Posterior vena cava (tissue), 2 donors: Measurements from ENCODE around the gene FAM193B. TPM values are rescaled to one million over a fixed set of nuclear protein-coding genes. Genes with fewer than 3 reads are reported as not detected.

Source experiments
- DNase-seq: peaks from one replicate; pipeline ENCODE4 v3.0.0-alpha.2; 2020; ENCODE audit warnings: low spot score
- intact Hi-C, 2 donors: fragments of 100-400 bp; cut with DNase I; formaldehyde crosslinking; loops; one replicate each; pipeline versions ENCODE4 v1.14.1 to v1.14.2; 2022 to 2023
- total RNA-seq, 2 donors: library from RNA; stranded (reverse); fragmentation: NEBNext Ultra II Directional; extraction: Animal tissue kit (Norgen Biotek cat#: 25700); gene quantifications; one replicate each; pipeline ENCODE4 v1.2.1, GENCODE V29; 2021
- donor health status: DM: yes; HTN: yes; CAD: no.
- donor health status: DM: yes; HTN: yes; CAD: no.

The FAM193B gene
- total RNA-seq, 2 donors from 2014 or later = 33.6 to 36.5 TPM

- intact Hi-C loops = no loop called here
- peak; percentile 96 for DNase-seq
These were observed 75.4 kb downstream of the FAM193B start for GRCh38 chr5:177478711-177479646.

- no peak for DNase-seq
- intact Hi-C loops = no loop called here
These were observed 76.5 kb downstream of the FAM193B start for GRCh38 chr5:177477701-177478477.

- intact Hi-C loops = no loop called here
- DNase-seq = peak; percentile 94
These were observed 77.7 kb downstream of the FAM193B start for GRCh38 chr5:177476531-177477233.

- intact Hi-C loops = no loop called here
These were observed 78.6 kb downstream of the FAM193B start for GRCh38 chr5:177475563-177476427.

GRCh38 chr5:177474846-177475562 lies 79.4 kb downstream of the FAM193B start:
- intact Hi-C loops = no loop called here
- no peak for DNase-seq

More at GRCh38 chr5:177475563-177476427, 78.6 kb downstream of the FAM193B start:
- no peak for DNase-seq

- intact Hi-C loops = no loop called here
- no peak for DNase-seq
These were observed 80.3 kb downstream of the FAM193B start for GRCh38 chr5:177474002-177474476.

- no peak for DNase-seq
- intact Hi-C loops = loop anchor here in 1 of 2 donors (2.0 kb wide), 1 partner anchor 17 kb away; no protein-coding TSS in a partner anchor
These were observed 80.8 kb downstream of the FAM193B start, which contains the start of gene DBN1 for GRCh38 chr5:177473443-177474001. Gene DBN1, minus strand, starts transcription at chr5:177473634. Its CDS starts 113 bp downstream, at chr5:177473521.

- intact Hi-C loops = loop anchor here in 1 of 2 donors (2.0 kb wide), 1 partner anchor 16 kb away; no protein-coding TSS in a partner anchor
- DNase-seq = no peak
These were observed 81.6 kb downstream of the FAM193B start for GRCh38 chr5:177472460-177473442.

GRCh38 chr5:177471610-177472356 lies 82.6 kb downstream of the FAM193B start:
- no peak for DNase-seq
- intact Hi-C loops = loop anchor here in 1 of 2 donors (2.0 kb wide), 1 partner anchor 15 kb away; no protein-coding TSS in a partner anchor

- DNase-seq = no peak
- intact Hi-C loops = no loop called here
These were observed 83.4 kb downstream of the FAM193B start for GRCh38 chr5:177470759-177471536.

Other genes with a start within 250 kb of the FAM193B start
- gene MXD3, start 242.7 kb downstream of the FAM193B start, total RNA-seq = 1 to 10 TPM; 5.4 to 6.1 TPM
- 10 to 100 TPM; 72.4 to 95.7 TPM for gene LMAN2, start 202.9 kb downstream of the FAM193B start, total RNA-seq
- gene RGS14, start 196.6 kb downstream of the FAM193B start, total RNA-seq = 10 to 100 TPM; 11.3 to 13.4 TPM
- gene SLC34A1, start 170.1 kb downstream of the FAM193B start, total RNA-seq = not detected
- gene PFN3, start 153.9 kb downstream of the FAM193B start, total RNA-seq = not detected
- under 1 TPM; 0.38 to 0.93 TPM for gene F12, start 145.0 kb downstream of the FAM193B start, total RNA-seq
- gene GRK6, start 127.9 kb downstream of the FAM193B start, total RNA-seq = 10 to 100 TPM; 22.9 to 28.2 TPM
- 1 to 10 TPM in 1 of 2 donors, under 1 TPM in 1; 0.79 to 2.0 TPM for gene PRR7, start 107.7 kb downstream of the FAM193B start, total RNA-seq
- 100 to 1,000 TPM in 1 of 2 donors, 10 to 100 TPM in 1; 94.9 to 121 TPM for gene DBN1, start 80.9 kb downstream of the FAM193B start, total RNA-seq
- gene PDLIM7, start 57.0 kb downstream of the FAM193B start, total RNA-seq = 100 to 1,000 TPM; 448 to 580 TPM
- gene DOK3, start 44.7 kb downstream of the FAM193B start, total RNA-seq = 10 to 100 TPM in 1 of 2 donors, 1 to 10 TPM in 1; 8.0 to 19.2 TPM
- gene DDX41, start 37.6 kb downstream of the FAM193B start, total RNA-seq = 10 to 100 TPM; 52.1 to 52.6 TPM
- 100 to 1,000 TPM; 117 TPM for gene TMED9, start 37.6 kb upstream of the FAM193B start, total RNA-seq
- 10 to 100 TPM; 17.1 to 17.6 TPM for gene B4GALT7, start 45.6 kb upstream of the FAM193B start, total RNA-seq
- gene FAM153A, start 228.3 kb upstream of the FAM193B start, total RNA-seq = 1 to 10 TPM in 1 of 2 donors, under 1 TPM in 1; 0.05 to 3.4 TPM